ENCODE results near the gene UNC13D. TPM values are rescaled to one million over a fixed set of nuclear protein-coding genes. Genes with fewer than 3 reads are reported as not detected.
A peak's percentile ranks its signal among the peaks of the same experiment; 100 is the strongest.

UNC13D gene
- total and polyA plus RNA-seq, 7 experiments from 2014 or later, result 44.5 to 201 (median 149) TPM

DNA sequence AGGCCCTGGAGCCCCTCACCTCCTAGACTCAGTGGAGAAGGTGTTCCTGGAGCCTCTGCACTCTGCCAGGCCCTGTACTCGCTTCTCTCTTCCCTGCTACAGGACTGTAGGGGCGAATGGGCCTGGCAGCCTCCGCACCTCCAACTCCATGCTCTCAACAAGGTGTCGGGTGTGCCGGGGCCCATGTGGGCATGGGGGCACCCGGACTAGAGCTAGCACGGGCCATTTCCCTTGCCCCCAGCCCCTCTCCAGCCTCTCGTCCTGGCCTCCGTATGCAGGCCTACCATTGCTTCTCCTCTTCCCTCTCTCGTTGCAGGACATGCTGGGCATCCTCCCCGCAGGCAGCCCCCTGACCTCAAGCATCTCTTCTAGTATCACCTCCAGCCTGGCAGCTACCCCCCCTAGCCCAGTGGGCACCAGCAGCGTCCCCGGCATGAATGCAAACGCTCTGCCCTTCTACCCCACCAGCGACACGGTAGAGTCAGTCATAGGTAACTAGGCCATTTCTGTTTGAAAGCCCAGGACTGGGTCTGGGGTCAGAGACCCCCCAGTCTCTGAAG, 25.8 kb downstream of the UNC13D start:
- DNase-seq (no peak), ATAC-seq (no peak)
- H3K4me1 ChIP-seq (ENCODE audit: control insufficient read depth in 2 of 2, insufficient read depth in 2 of 2, low read length in 2 of 2), result peaks cover 10 to 15% of the 10 kb centered on the region in 2 donors
- intact Hi-C loops (cut with micrococcal nuclease), result no loop called here
- H3K27me3 ChIP-seq (ENCODE audit: control insufficient read depth in 2 of 2, insufficient read depth in 2 of 2, low read length in 2 of 2), result no peaks in the 10 kb centered on the region
- Mint-ChIP-seq H3K4me3 (no peak overlapping the region), H3K36me3 (peaks cover 4 to 22% (median 6%) of the 10 kb centered on the region in 5 donors), H3K27me3 (no peaks in the 10 kb centered on the region), H3K9me3 (no peaks in the 10 kb centered on the region), H3K4me1 (peaks cover 16 to 21% (median 18%) of the 10 kb centered on the region in 7 donors), H3K27ac (peak overlapping the region in 3 of 9 donors; percentile 47 to 94 (median 81))
- H3K36me3 ChIP-seq (ENCODE audit: control insufficient read depth in 2 of 3, insufficient read depth in 3 of 3, low read length in 3 of 3), result peaks cover 0 to 93% (median 3%) of the 10 kb centered on the region in 3 experiments
- H3K9me3 ChIP-seq (ENCODE audit: control insufficient read depth in 2 of 3, low read length in 3 of 3), result no peaks in the 10 kb centered on the region
- POLR2A ChIA-PET, result interaction anchor here (0.6 kb wide), 1 partner anchor 160 kb away, joined by 3 read pairs; no protein-coding TSS in a partner anchor
- no peak overlapping the region for H3K4me3 ChIP-seq (ENCODE audit: low read length)
- no peak overlapping the region for H3K27ac ChIP-seq (ENCODE audit: low read depth, low read length)
- CTCF ChIA-PET, result no interaction called here

DNA sequence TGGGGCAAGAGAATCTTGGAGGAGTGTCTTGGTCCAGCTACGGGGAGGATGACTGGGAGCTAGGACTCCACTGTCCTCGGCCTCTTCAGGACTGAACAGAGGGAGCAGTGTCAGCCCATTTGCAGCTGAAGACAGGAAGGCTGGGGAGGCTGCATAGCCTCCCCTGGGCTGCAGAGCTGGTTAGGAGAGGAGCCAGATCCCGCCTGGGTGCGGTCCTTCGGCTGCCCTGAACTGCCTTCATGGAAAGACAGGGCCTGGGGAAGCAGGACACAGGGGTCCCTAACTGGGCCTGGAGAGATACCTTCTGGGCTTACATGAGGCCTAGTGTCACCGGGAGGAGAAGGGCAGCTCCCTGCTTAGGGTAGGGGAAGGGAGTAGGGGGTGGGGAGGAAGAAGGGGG, 26.6 kb downstream of the UNC13D start:
- H3K36me3 Mint-ChIP-seq, result peaks cover 4 to 26% (median 6%) of the 10 kb centered on the region in 5 donors
- no peak for ATAC-seq
- peaks cover 10 to 13% of the 10 kb centered on the region in 2 donors for H3K4me1 ChIP-seq (ENCODE audit: control insufficient read depth in 2 of 2, insufficient read depth in 2 of 2, low read length in 2 of 2)
- H3K36me3 ChIP-seq (ENCODE audit: control insufficient read depth in 2 of 3, insufficient read depth in 3 of 3, low read length in 3 of 3), result peaks cover 0 to 93% (median 3%) of the 10 kb centered on the region in 3 experiments
- H3K27ac Mint-ChIP-seq, result no peak overlapping the region
- H3K27me3 Mint-ChIP-seq, result no peaks in the 10 kb centered on the region
- no peak overlapping the region for H3K4me3 ChIP-seq (ENCODE audit: low read length)
- no peaks in the 10 kb centered on the region for H3K27me3 ChIP-seq (ENCODE audit: control insufficient read depth in 2 of 2, insufficient read depth in 2 of 2, low read length in 2 of 2)
- intact Hi-C loops (cut with micrococcal nuclease), result no loop called here
- POLR2A ChIA-PET, result interaction anchor here (0.9 kb wide), 1 partner anchor 38 kb away, joined by 4 read pairs; the partner anchor contains the start of gene WBP2
- no peak for DNase-seq
- H3K27ac ChIP-seq (ENCODE audit: low read depth, low read length), result no peak overlapping the region
- no peaks in the 10 kb centered on the region for H3K9me3 ChIP-seq (ENCODE audit: control insufficient read depth in 2 of 3, low read length in 3 of 3)
- no peaks in the 10 kb centered on the region for H3K9me3 Mint-ChIP-seq
- H3K4me3 Mint-ChIP-seq, result no peak overlapping the region
- H3K4me1 Mint-ChIP-seq, result peaks cover 16 to 21% (median 18%) of the 10 kb centered on the region in 7 donors
- CTCF ChIA-PET, result no interaction called here

DNA sequence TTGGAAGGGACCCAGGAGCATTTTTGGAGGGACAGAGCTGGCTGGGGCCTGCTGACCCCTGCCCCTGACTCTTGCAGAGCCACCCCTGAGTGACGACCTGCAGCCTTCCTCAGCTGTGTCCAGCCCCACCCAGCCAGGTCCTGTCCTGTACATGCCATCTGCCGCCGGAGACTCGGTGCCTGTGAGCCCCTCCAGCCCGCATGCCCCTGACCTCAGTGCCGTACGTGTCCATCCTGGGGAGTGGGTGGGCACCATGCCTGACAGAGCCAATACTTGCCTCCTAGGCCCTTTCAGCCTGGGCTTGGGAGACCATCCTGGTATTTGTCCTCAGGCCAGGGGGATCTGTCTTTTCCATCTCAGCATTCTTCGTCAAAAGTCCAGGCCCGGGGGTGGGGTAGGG, 27.5 kb downstream of the UNC13D start:
- ChIA-PET CTCF (no interaction called here), POLR2A (interaction anchor here (0.6 to 1.1 kb wide), 4 partner anchors 37 to 619 kb away, joined by 3 to 5 read pairs (median 4); partner anchors contain the start of gene WBP2)
- H3K36me3 Mint-ChIP-seq, result peaks cover 4 to 28% (median 6%) of the 10 kb centered on the region in 5 donors
- Histone ChIP-seq H3K27me3 (ENCODE audit: control insufficient read depth in 2 of 2, insufficient read depth in 2 of 2, low read length in 2 of 2) (no peaks in the 10 kb centered on the region), H3K4me1 (ENCODE audit: control insufficient read depth in 2 of 2, insufficient read depth in 2 of 2, low read length in 2 of 2) (peaks cover 3 to 4% of the 10 kb centered on the region in 2 donors), H3K4me3 (ENCODE audit: low read length) (no peak overlapping the region), H3K36me3 (ENCODE audit: control insufficient read depth in 2 of 3, insufficient read depth in 3 of 3, low read length in 3 of 3) (peaks cover 0 to 98% (median 3%) of the 10 kb centered on the region in 3 experiments), H3K27ac (ENCODE audit: low read depth, low read length) (no peak overlapping the region), H3K9me3 (ENCODE audit: control insufficient read depth in 2 of 3, low read length in 3 of 3) (no peaks in the 10 kb centered on the region)
- peaks cover 10 to 14% (median 10%) of the 10 kb centered on the region in 7 donors for H3K4me1 Mint-ChIP-seq
- intact Hi-C loops (cut with micrococcal nuclease), result no loop called here
- no peak for DNase-seq
- peak overlapping the region in 1 of 9 donors; percentile 52 for H3K27ac Mint-ChIP-seq
- H3K9me3 Mint-ChIP-seq, result no peaks in the 10 kb centered on the region
- no peaks in the 10 kb centered on the region for H3K27me3 Mint-ChIP-seq
- no peak for ATAC-seq
- no peak overlapping the region for H3K4me3 Mint-ChIP-seq

DNA sequence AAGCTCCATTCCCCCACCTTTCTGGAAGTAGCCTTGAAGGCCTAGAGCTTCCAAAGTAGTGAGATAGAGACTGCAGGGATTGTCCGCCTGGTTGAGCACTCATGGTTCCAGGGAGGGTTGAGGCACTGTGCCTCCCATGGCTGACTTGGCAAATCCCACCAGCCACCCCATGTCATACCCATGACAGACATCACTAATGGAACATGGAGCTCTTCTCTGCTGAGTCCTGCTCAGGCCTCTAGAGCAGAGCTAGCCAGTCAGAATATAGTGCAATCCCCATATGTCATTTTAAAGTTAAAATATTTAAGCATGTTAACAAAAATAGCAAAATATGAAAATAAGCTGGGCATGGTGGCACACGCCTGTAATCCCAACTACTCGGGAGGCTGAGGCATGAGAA, 28.8 kb downstream of the UNC13D start:
- Mint-ChIP-seq H3K4me1 (peaks cover 0 to 7% (median 2%) of the 10 kb centered on the region in 7 donors), H3K36me3 (peaks cover 3 to 28% (median 4%) of the 10 kb centered on the region in 5 donors), H3K9me3 (no peaks in the 10 kb centered on the region), H3K27me3 (no peaks in the 10 kb centered on the region), H3K4me3 (no peak overlapping the region), H3K27ac (no peak overlapping the region)
- intact Hi-C loops (cut with micrococcal nuclease), result no loop called here
- CTCF ChIA-PET, result interaction anchor here (0.6 to 1.4 kb wide), 3 partner anchors 14 to 74 kb away, joined by 3 to 5 read pairs (median 4); no protein-coding TSS in a partner anchor
- DNase-seq (no peak), ATAC-seq (no peak)
- no peak overlapping the region for H3K4me3 ChIP-seq (ENCODE audit: low read length)
- H3K36me3 ChIP-seq (ENCODE audit: control insufficient read depth in 2 of 3, insufficient read depth in 3 of 3, low read length in 3 of 3), result peaks cover 0 to 98% (median 3%) of the 10 kb centered on the region in 3 experiments
- H3K27ac ChIP-seq (ENCODE audit: low read depth, low read length), result no peak overlapping the region
- no peaks in the 10 kb centered on the region for H3K27me3 ChIP-seq (ENCODE audit: control insufficient read depth in 2 of 2, insufficient read depth in 2 of 2, low read length in 2 of 2)
- no peaks in the 10 kb centered on the region for H3K4me1 ChIP-seq (ENCODE audit: control insufficient read depth in 2 of 2, insufficient read depth in 2 of 2, low read length in 2 of 2)
- no peaks in the 10 kb centered on the region for H3K9me3 ChIP-seq (ENCODE audit: control insufficient read depth in 2 of 3, low read length in 3 of 3)
- POLR2A ChIA-PET, result interaction anchor here (1.1 to 1.3 kb wide), 2 partner anchors 31 to 35 kb away, joined by 4 to 5 read pairs; partner anchors contain the start of gene UNK

DNA sequence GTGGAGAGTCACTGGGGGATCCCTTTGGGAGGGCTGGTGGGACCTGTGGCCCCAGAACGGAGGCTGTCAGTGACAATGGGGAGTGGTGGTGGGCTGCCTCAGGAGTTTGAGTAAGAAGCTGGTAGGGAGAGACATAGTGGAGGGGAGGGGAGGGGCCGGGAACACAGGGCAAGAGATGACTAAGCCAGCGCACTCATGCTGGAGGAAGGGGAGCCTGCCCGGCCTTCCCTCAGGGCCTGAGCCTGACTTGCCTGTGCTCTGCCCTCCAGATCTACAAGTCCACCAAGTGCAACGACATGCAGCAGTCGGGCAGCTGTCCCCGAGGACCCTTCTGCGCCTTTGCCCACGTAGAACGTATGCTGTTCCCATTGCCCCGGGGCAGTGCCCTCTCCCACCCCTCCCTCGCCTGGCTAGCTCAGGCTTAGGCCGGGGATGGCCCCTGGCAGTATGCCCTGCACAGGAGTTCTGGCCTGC, 29.3 kb downstream of the UNC13D start:
- CTCF ChIA-PET, result interaction anchor here (0.6 to 1.4 kb wide), 3 partner anchors 15 to 75 kb away, joined by 3 to 5 read pairs (median 4); no protein-coding TSS in a partner anchor
- intact Hi-C loops (cut with micrococcal nuclease), result no loop called here
- H3K4me3 Mint-ChIP-seq, result no peak overlapping the region
- ATAC-seq (no peak), DNase-seq (no peak)
- H3K9me3 Mint-ChIP-seq, result no peaks in the 10 kb centered on the region
- peaks cover 0 to 7% (median 2%) of the 10 kb centered on the region in 7 donors for H3K4me1 Mint-ChIP-seq
- H3K36me3 ChIP-seq (ENCODE audit: control insufficient read depth in 2 of 3, insufficient read depth in 3 of 3, low read length in 3 of 3), result peaks cover 0 to 97% (median 3%) of the 10 kb centered on the region in 3 experiments
- no peak overlapping the region for H3K4me3 ChIP-seq (ENCODE audit: low read length)
- H3K27ac ChIP-seq (ENCODE audit: low read depth, low read length), result no peak overlapping the region
- H3K27ac Mint-ChIP-seq, result peak overlapping the region in 1 of 9 donors; percentile 20
- H3K36me3 Mint-ChIP-seq, result peaks cover 3 to 27% (median 4%) of the 10 kb centered on the region in 5 donors
- H3K4me1 ChIP-seq (ENCODE audit: control insufficient read depth in 2 of 2, insufficient read depth in 2 of 2, low read length in 2 of 2), result no peaks in the 10 kb centered on the region
- H3K9me3 ChIP-seq (ENCODE audit: control insufficient read depth in 2 of 3, low read length in 3 of 3), result no peaks in the 10 kb centered on the region
- no peaks in the 10 kb centered on the region for H3K27me3 Mint-ChIP-seq
- POLR2A ChIA-PET, result interaction anchor here (1.3 kb wide), 1 partner anchor 30 kb away, joined by 4 read pairs; the partner anchor contains the start of gene UNK
- H3K27me3 ChIP-seq (ENCODE audit: control insufficient read depth in 2 of 2, insufficient read depth in 2 of 2, low read length in 2 of 2), result no peaks in the 10 kb centered on the region

DNA sequence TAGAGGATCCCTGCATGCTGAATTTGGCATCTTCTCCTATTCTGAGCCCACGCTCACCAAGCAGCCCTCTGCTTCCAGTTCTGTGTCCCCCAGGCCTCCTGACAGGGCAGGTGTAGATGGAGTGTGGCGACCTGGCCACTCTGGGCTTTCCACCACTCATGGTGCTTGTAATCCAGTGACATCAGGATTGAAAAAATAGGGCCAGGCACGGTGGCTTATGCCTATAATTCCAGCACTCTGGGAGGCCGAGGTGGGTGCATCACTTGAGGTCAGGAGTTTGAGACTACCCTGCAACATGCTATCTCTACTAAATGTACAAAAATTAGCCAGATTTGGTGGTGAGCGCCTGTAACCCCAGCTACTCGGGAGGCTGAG, 30.2 kb downstream of the UNC13D start:
- Histone ChIP-seq H3K27me3 (ENCODE audit: control insufficient read depth in 2 of 2, insufficient read depth in 2 of 2, low read length in 2 of 2) (no peaks in the 10 kb centered on the region), H3K9me3 (ENCODE audit: control insufficient read depth in 2 of 3, low read length in 3 of 3) (no peaks in the 10 kb centered on the region), H3K36me3 (ENCODE audit: control insufficient read depth in 2 of 3, insufficient read depth in 3 of 3, low read length in 3 of 3) (peaks cover 0 to 97% (median 0%) of the 10 kb centered on the region in 3 experiments), H3K4me3 (ENCODE audit: low read length) (no peak overlapping the region), H3K27ac (ENCODE audit: low read depth, low read length) (no peak overlapping the region), H3K4me1 (ENCODE audit: control insufficient read depth in 2 of 2, insufficient read depth in 2 of 2, low read length in 2 of 2) (no peaks in the 10 kb centered on the region)
- ATAC-seq (no peak), DNase-seq (no peak)
- Mint-ChIP-seq H3K36me3 (peaks cover 0 to 18% (median 1%) of the 10 kb centered on the region in 5 donors), H3K4me1 (peaks cover 0 to 5% (median 0%) of the 10 kb centered on the region in 7 donors), H3K27me3 (no peaks in the 10 kb centered on the region), H3K4me3 (no peak overlapping the region), H3K27ac (no peak overlapping the region), H3K9me3 (no peaks in the 10 kb centered on the region)
- ChIA-PET CTCF (interaction anchor here (0.7 to 1.4 kb wide), 2 partner anchors 16 to 50 kb away, joined by 3 to 4 read pairs; no protein-coding TSS in a partner anchor), POLR2A (interaction anchor here (0.8 to 1.6 kb wide), 2 partner anchors 27 to 34 kb away, joined by 3 to 4 read pairs; a partner anchor contains a TSS)
- intact Hi-C loops (cut with micrococcal nuclease), result no loop called here

All from naive thymus-derived CD4-positive, alpha-beta T cell (primary cell).